HG02588 (cell line): ENCODE measurements around the gene ADARB2.

Source experiments
- ATAC-seq: cut with Tn5 transposase; IDR thresholded peaks from one replicate; pipeline ENCODE4 v1.9.1; 2021; ENCODE audit warnings: mild to moderate bottlenecking, moderate library complexity; ENCODE audit not compliant: unreplicated experiment

ADARB2 gene

DNA sequence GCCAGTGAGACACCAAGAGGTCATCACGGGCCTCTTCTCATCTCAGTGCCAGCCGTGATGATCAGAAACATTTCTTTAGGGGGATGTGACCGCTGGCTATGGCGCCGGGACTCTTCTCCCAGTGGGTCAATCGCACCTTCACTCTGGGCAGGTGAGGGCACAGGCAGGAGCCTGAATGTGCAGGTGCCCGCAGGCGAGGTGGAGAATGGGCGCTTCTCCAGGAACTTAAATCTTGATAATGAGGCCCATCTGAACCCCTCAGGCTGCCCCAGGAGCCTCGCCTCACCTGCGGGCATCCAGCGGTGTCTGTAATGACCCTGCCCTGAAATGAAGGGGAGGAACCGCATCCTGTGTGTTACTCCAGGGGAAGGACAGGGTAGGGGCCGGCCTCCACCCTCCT is 204.7 kb downstream of the ADARB2 start:
- ATAC-seq = no peak

DNA sequence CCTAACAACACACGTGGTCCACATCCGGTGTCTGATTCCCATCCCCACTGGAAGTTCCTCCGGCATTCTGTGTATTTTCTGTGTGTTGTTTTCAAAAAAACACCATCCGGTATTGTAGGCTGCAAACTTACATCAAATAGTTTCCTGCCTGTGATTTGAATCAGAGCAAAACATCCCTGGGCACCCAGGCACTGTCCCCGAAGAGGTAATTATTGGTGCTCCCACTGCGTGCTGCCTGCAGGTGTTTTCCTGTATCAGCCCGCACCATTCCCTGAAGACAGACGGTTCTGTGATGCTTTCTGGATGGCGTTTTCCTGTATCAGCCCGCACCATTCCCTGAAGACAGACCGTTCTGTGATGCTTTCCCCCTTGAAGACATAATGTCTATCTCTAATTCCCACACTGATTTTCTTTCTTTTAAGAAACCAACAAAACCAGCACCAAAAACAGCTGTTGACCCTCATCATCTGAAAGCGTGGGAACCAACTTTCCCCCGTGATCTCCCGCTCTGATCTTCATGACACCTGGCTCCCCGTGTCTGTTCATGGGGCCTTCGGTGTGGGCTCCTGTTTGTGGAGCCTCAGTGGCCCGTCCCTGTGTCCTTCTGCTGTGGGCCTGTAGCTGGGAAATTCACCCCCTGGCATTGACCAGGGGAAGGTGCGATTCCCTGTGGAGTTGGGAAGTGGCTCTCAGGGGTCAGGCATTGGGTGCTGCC is 205.3 kb downstream of the ADARB2 start:
- ATAC-seq = no peak

DNA sequence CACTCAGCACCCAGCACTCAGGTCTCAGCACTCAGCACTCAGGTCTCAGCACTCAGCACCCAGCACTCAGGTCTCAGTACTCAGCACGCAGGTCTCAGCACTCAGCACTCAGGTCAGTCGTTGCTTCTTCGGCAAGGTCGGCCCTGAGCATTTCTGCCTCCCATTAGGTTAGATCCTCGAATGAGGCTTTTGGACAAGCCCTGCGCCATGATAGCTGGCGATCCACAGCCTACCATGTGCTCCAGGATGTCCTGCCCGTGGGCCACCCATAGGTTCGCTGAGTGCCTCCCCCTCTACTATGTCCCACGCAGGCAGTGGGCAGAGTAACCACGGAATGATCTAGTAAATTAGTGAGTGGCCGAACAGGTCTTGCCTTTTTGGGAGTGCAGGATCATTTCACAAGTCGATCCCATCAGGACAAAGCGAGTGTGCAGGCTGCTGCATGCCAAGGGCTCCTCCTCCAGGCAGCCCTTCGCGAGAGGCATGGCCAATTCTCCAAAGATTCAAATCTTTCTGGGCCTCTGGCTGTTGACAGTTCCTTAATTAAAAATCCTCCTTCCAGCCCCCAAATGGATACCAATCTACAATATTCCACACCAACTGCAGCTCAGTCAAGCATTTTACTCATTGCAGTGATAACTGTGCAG is 206.3 kb downstream of the ADARB2 start:
- no peak for ATAC-seq

DNA sequence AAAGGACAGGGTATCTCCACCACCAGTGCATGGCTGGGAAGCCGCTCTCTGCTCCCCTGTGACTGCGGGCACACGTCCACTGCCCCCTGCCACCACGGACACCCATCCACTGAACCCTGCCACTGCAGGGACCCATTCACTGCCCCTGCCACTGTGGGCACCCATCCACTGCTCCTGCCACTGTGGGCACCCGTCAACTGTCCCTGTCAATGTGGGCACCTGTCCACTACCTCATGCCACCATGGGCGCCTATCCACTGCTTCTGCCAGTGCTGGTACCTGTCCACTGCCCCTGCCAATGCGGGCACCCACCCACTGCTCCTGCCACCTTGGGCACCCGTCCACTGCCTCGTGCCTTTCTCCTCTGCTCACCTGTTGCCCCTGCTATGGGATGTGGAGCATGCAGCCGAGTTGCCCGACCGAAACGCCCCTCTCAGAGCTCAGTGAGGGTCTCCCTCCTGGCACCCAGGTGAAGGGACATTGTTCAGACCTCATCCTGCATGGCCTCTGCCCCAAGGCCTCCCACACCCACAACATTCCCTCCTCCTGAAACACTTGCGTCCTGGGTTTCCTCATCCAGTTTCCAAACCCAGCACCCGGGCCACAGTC is 207.4 kb downstream of the ADARB2 start:
- no peak for ATAC-seq

DNA sequence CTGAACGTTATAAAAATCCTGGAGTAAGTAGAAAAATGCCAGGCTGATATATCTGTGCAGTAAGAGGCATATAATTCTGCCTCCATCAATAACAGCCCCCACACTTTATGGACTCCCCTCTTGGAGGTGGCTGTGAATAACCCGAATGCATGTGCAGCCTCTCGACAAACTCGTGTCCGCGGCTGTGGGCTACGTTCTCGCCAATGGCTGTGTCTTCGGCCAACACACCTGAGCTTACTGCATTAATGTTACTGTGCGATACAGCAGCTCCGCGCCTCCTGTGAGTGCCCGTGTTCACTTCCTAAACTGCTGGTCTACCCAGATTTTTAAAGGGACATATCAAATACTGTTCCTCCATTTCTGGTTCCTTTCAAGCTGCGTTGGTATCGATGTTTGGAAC is 209.4 kb downstream of the ADARB2 start:
- no peak for ATAC-seq

DNA sequence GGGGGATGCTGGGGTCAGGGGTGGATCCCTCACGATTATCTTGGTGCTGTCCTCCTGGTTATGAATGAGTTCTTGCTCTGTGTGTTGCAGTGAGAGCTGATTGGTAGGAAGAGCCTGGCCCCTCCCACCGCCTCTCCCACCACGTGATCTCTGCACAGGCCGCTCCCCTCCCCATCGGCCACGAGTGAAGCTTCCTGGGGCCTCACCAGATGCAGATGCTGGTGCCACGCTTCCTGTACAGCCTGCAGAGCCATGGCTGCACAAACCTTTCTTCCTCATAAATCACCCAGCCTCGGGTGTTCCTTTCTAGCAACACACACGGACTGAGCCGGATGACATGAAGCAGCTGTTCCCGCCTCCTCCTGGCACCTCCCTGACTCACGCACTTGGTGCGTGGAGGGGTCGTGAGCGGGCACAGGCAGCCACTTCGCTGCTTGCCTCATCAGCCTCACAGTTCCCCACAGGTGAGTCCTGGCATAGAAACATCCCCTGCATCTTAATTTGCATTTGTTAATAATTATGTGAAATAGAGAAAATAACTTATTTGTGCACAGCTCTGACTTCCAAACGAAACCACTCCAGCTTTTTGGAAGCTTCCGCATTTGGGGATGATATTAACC is 210.8 kb downstream of the ADARB2 start:
- no peak for ATAC-seq

DNA sequence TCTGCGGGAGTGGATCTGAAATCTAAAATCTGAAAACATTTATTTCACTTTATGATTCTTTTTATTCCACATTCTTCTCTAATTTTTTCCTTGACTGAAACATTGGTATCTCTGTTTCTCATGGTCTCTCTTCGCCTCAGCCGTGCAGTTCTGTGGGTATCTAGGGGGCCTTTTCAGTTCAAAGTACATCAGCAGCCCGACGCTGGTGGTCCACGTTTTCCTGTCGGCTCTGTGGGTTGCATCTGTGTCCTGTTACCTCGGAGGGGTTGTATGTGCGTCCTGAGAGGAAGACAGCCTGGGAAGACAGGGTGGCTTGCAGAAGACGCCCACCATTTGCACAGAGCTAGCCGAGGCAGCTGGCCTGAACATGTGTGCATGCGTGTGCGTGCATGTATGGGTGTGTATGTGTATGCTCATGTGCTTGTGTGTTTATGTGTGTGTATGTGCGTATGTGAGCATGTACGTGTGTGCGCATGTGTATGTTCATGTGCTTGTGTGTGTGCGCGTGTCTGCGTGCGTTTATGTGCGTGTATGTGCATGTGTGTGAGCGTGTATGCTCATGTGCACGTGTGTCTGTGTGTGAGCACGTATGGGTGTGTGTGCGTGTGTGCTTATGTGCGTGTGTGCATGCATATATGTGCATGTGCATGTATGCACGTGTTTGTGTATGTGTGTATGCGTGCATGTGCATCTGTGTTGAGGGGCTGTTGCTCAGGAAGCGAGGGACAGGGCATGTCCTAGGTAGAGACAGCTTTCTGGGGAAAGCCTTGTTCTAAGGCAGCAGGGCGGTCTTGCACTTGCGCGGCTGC is 211.8 kb downstream of the ADARB2 start:
- no peak for ATAC-seq

DNA sequence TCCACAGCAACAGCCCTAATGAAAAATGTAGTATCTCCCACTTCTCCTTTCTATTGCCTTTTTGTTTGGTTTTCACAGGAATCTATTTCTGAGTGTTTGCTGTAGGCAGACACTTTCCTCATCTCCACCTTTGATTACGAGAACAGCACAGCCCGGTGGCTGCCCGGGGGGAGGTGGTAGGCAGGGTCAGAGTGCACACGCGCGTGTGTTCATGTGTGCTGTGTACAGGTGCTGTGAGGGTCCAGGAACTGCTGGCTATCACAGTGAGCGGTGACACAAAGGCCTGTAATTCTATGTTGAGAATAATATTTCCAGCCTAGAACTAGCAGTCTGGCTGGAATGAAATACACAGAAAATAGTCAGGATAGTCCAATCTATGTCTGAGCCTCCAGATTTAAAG is 212.8 kb downstream of the ADARB2 start:
- no peak for ATAC-seq

DNA sequence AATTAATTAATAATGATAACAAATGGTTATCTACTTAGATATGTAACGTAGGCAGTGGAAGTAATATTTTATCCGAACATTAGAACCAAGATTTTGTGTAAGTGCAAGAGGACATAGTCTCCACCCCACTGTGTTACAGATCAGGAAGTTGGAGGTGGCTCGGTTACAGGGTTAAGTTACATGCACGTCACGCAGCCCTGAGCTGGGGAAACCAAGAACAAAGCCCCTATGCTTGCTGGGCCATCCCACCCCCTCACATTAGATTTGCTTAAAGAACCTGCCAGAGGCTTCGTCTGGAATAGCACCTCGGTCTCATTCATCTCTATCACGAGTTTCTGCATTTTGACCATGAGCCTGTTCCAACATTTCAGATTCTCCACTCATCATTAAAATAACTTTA is 214.1 kb downstream of the ADARB2 start:
- ATAC-seq = no peak

DNA sequence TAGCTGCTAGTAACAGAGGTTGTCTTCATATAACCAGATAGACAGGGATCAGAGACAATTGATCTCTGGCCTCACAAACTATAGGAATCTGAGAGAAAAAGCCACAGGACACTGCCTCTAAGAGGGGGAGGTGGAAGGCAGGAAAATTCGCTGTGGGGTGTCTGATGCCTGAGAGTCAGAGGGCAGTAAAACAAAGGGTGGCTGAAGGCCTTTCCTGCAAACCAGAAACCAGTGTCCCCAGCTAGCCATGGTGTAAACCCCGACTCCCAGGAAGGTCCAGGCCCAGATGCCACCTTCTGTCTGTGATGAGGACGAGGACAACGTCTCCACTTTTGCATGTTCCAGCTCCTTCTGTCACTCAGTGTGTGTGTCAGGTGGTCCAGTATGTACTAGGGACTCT is 215.1 kb downstream of the ADARB2 start:
- ATAC-seq = no peak

DNA sequence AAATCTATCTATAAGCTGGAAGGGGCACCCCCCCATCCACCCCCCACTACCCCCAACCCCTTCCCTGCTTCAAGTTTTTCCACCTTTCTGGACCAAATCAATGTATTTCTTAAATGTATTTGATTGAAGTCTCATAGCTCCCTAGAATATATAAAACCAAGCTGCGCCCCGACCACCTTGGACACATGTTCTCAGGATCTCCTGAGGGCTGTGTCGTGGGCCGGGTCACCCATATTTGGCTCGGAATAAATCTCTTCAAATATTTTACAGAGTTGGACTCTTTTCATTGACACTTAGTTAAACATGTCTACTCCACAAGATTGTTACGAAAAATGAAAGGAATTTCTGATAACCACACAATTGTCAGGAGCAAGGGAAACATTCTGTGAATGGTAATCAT is 215.6 kb downstream of the ADARB2 start:
- no peak for ATAC-seq

DNA sequence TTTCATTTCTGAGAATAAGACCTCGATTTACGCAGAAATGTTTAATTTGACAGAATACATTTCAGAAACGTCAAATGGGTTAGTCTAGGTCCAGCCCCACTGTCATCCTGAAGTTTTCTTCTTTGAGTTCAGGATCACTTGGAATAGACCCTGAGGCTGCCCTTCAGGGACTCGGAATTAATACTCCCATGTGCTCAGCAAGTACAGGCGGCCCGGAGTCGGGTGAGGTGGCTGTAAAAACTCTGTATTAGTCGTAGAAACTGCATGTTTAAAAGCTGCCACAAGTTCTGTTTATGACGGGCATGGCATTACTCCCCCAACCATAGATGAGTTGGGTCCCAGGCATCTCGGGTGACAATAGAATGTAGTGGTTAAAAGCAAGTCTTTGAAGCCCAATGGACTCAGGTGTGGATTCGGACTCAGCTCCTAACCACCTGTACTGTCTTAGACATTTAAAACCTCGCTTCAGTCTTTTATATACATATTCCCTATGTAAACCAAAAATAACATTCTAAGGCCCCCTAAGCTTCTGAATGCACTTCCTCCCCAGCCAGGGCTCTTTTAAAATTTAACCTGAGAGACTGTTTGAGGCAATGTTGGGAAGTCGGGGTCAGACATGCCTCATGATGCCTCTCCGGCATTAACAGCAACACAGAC is 216.3 kb downstream of the ADARB2 start:
- ATAC-seq = no peak

DNA sequence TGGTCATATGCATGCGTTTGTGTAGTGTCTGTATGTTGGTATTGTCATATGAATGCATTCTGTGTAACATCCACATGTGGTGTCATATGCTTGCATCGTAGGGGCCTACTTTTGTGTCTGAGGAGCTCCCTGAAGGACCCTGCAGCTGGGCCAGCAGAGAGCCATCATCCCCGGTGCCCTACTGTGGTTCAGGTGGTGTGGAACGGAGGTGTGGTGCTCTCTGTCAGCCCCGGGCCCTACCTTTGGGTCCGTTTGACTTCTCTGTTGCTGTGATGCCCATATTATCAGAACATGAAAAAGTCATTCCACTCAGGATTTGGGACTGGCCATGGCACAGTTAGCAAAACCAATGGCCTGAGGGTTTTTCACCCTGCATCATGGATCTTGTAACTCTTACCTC is 217.9 kb downstream of the ADARB2 start:
- ATAC-seq = no peak

DNA sequence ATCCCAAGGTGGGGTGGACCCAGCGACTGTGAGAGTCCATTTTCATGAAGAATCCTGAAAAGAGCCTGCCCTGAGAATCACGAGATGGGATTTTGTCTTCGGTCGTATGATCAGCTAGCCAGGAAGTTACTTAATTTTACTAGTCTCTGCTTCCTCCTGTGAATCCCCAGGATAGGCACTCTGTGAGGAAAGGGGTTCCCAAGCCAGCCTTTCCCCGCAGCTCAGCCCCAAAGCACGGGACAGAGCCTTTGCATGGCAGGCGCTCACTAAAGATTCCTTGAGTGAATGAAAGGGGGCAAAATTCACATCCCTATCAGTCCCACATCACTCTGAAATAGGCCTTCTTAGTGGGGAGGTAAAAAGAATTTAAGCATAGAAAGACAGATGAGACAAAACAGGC is 219.6 kb downstream of the ADARB2 start:
- ATAC-seq = no peak

DNA sequence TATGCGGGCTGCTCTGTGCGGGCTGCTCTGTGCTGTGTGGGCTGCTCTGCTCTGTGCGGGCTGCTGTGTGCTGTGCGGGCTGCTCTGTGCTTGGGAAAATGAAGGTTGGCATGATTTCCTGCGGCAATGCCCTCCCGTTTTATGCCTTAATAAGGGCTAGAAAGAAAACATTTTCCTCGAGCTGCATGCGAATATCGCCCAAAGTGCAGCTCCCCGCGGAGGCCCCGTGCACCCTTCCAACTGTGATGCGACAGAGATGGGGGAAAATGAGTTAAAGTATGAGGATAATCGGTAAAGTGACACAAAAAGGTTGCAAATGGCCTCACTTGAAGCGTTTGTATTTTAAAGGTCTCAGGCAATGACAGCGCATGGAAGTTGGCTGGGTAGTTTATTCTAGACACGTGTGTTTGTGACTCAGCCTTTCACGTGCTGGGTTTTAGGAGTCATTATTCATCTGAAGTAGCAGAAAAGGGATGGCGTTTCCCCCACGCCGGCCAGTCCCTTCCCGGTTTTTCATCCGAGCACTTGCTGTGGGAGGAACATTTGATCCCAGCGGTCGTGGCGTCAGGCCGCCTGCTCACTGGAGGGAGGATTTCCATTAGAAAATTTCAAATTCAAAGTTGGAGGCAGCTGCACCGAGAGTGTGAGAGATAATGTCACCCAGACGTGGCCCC is 220.7 kb downstream of the ADARB2 start:
- ATAC-seq = no peak

DNA sequence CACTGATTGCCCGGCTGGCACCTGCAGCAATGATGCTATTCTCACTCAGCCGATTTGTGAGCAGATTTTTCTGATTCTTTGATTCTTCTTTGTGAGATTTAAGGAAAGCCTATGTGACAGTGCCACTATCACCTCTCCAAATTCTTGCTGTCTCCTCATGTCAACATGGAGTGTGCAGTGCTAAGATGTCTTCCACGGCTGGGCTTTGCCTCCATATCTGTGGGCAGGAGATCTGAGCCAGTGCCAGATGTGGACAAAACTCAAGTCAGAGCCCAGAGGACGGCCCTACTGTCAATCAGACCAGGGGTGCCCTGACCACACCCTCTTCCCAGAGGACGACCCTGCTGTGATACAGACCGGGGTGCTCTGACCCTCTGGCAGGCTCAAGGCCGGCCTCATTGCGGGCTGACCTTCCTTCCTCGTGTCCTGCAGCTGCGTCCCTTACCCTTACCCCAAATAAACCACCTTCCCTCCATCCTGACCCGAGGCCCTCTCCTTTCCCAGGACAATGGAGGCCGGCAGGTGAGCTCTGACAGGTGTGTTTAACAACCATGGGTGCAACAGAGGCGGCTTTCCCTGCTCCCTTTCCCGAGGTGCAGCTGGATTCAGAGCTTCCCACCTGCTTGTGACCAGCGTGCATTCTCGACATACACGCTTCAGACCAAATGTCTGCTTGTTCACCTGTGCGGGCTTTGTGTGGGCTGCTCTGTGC is 221.4 kb downstream of the ADARB2 start:
- ATAC-seq = no peak

DNA sequence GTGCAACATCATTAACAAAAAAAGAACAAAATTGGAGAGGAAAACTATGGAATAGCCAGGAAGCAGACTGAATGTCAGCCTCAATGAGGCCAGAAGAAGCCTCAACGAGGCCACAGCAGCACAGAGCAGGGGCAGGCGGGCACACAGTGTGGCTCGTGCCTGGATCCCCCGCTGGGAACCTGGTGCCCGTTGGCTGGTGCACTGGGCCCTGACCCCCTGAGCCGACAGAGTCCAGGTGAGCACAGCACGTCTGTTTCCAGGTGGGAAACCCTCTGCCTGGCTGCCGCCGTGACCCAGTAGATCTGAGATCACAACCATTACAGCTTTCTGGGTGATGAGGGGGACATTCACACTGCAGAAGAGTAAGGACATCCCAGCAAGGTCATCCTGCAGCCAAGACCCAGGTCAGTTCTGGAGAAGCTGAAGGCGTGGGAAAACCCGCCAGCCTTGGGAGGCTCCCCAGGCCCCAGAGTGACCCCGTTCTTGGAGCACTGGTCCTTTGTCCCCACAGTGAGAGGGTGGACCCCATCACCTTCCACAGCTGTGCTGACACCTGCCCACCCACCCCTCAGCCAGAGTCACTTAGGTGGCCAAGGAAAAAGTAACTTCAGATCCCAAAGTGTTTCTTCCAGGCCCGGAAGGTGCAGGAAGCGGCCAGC is 222.1 kb downstream of the ADARB2 start:
- ATAC-seq = no peak

DNA sequence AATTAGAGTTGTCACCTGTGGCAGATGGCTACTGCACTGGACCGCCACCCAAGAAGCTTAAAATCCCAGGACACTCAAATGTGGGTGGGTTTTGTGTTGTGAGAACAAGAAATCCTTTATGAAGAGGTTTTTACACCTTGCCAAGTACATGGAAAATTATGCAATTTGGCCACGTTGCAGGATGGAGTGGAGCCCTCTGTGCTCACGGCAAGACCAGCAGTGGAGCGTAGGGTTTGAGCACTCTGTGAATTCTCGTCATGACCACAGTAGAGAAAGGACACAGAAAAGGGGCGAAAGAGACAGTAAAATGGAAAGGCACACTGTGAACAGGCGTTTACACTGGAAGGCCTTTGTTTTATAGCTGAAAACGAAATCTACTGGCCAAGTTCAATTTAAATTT is 222.6 kb downstream of the ADARB2 start:
- ATAC-seq = no peak

DNA sequence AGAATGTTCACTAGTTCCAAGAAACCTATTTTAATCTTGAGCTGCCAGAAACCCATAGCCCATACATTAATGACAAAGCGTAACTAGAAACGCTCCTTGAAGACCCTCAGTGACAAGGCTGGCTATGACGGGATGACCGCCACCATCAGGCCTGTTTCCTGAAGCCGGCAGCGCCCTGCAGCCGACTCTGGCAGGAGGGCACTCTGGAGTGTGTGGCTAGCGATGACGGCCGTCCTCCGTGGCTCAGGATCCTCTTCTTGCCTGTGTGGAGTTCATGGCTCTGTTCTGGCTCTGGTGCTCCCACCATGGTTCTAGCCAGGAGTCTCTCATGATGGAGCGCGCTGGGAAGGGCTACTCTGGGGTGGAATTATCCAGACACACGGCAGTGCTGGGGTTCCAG is 224.1 kb downstream of the ADARB2 start:
- ATAC-seq = no peak
